ENCODE data around the gene L2HGDH. TPM values are rescaled to one million over a fixed set of nuclear protein-coding genes. Genes with fewer than 3 reads are reported as not detected.

L2HGDH gene
- total RNA-seq, 1 donor from 2014 or later, result 13.2 TPM

DNA sequence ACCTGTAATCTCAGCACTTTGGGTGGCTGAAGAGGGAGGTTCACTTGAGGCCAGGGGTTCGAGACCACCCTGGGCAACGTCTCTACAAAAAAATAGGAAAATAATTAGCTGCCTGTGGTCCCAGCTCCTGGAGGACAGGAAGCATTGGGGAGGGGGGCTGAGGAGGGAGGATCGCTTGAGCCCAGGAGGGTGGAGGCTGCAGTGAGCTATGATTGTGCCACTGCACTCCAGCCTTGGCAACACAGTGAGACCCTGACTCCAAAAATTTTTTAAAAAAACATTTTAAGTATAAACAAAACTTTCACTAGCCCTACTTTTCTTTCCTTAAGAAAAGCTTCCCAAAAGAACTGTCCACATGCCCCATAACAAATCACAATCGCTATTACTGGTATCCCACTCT lies 1.6 kb downstream of the L2HGDH start:
- no peak for ATAC-seq (ENCODE audit: poor library complexity)
- DNase-seq, result no peak
- intact Hi-C loops (cut with DNase I), result no loop called here

DNA sequence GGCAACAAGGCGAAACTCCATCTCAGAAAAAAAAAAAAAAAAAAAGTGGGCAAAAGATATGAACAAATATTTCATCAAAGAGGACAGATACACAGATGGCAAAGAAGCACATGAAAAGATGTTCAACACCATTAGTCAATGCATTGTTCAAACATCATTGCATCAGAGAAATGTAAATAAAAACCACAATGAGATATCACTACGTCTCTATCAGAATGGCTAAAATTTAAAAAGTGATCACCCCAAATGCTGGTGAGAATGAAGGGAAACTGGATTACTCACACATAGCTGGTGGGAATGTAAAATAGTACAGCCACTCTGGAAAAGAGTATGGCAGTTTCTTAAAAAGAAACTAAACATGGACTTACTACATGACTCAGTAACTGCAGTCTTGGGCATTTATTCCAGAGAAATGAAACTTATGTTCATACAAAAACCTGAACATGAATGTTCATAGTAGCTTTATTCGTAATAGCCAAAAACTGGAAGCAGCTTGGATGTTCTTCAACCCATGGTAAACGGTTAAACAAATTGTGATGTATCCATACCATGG lies 3.6 kb downstream of the L2HGDH start:
- ATAC-seq (ENCODE audit: poor library complexity) (no peak), DNase-seq (no peak)
- intact Hi-C loops (cut with DNase I), result no loop called here

DNA sequence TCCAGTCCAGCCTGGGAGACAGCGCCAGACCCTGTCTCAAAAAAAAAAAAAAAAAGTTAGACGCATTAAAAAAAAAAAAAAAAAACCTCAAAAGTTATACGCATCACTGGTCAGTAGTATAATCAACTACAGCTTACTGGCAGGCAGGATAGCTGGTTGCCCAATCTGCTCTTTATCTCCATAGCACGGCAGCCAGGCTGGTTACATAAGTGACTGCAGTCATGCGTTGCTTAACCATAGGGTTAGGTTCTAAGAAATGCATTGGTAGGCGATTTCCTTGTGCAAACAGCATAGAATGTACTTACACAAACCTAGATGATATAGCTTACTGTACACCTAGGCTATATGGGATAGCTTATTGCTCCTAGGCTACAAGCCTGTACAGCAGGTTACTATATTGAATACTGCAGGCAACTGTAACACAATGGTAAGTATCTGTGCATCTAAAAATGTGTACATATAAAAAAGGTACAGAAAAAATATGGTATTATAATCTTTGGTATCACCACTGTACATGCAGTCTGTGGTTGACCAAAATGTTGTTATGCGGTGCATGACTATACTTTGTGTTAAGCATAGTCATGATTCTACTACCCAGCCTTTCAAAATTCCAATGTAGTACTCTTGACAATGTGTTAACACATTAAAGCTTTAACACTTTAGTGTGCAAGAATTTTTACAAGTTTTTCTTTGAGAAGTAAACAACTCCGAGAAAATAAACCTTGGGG lies 8.1 kb downstream of the L2HGDH start:
- intact Hi-C loops (cut with DNase I), result no loop called here
- ATAC-seq (ENCODE audit: poor library complexity), result peak; percentile 89
- DNase-seq, result no peak

DNA sequence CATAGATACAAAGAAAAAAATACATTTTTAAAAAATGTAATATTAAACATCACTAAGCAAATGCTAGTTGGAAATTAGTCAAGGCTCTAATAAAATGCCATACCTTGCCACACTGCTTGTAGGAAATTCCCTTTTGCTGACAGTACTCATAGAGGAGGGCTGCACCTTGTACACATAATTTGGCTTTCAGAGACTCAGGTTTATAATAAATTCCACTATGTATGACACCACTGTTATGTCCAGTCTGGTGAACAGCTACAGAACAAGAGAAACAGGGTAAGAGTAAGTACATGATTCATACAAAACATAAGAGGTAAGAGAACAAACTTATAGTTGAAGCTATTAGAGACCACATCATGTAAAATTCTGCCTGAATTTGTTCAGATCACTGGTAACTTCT lies 10.1 kb downstream of the L2HGDH start:
- intact Hi-C loops (cut with DNase I), result no loop called here

DNA sequence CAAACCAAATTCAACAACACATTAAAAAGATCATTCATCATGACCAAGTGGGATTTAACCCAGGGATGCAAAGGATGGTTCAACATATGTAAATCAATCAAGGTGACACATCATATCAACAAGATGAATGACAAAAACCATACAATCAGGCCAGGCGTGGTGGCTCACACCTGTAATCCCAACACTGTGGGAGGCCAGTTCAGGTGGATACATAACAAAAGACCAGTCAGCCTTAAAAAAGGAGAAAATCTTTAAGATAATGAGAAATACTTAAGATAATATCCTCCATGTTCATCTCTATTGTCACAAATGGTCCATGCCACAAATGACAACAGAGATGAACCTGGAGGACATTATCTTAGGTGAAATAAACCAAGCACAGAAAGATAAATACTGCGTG lies 12.4 kb downstream of the L2HGDH start:
- DNase-seq (no peak), ATAC-seq (ENCODE audit: poor library complexity) (no peak)
- intact Hi-C loops (cut with DNase I), result no loop called here

More for the DNA sequence above, 10.1 kb downstream of the L2HGDH start:
- no peak for ATAC-seq (ENCODE audit: poor library complexity)
- no peak for DNase-seq

DNA sequence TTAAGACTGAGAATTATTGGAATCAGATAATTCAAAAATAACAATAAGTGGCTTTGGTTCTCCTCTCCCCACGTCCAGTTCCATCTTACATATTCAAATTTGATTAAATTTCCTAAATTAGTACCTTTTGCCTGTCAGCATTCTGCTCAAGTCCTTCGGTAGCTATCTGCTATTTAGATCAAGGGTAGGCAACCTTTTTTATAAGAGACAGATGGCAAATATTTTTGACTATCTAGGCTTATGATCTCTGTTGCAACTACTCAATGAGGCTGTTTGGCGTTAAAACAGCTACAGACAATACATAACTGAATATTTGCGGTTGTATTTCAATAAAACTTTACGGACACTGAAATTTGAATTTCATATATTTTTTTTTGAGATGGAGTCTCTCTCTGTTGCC lies 21.7 kb downstream of the L2HGDH start:
- DNase-seq, result no peak
- intact Hi-C loops (cut with DNase I), result no loop called here

DNA sequence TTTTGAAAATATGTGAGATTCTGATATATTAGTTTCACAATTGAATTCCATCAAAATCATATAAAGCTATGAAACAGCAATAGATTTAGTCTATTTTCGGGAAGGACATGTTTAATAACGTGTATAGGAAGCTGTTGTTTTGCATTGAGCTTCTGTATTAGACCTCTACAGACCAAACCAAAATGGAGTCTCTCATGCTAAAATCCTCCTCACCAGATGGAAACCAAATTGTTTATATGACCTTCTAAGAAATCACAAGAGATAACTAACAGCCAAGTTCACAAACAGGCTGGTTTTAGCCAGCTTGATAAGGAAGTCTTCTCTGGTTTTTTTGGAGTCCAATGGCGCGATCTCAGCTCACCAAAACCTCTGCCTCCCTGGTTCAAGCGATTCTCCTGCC lies 23.9 kb downstream of the L2HGDH start:
- DNase-seq (no peak), ATAC-seq (ENCODE audit: poor library complexity) (no peak)
- intact Hi-C loops (cut with DNase I), result no loop called here

More for the DNA sequence above, 21.7 kb downstream of the L2HGDH start:
- ATAC-seq (ENCODE audit: poor library complexity), result no peak

DNA sequence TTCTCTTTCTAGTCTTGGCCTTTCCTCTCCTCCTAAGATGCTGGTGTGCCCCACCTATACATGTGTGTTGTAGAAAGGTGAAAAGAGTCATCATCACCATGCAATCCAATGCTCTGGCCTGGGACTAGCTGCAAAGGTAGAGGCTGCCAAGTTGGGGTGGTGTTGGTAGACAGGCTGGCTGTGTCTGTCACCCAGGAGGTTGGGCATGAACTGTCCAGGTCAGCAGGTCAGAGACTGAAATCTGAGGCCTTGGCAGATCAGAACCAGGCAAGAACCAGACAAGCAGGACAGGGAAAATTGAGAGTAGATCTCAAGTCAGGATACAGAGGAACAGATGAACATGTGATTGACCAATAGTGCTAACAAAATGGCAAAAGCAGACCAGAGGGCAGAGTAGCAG lies 26.2 kb downstream of the L2HGDH start:
- ATAC-seq (ENCODE audit: poor library complexity) (no peak), DNase-seq (no peak)
- intact Hi-C loops (cut with DNase I), result no loop called here

DNA sequence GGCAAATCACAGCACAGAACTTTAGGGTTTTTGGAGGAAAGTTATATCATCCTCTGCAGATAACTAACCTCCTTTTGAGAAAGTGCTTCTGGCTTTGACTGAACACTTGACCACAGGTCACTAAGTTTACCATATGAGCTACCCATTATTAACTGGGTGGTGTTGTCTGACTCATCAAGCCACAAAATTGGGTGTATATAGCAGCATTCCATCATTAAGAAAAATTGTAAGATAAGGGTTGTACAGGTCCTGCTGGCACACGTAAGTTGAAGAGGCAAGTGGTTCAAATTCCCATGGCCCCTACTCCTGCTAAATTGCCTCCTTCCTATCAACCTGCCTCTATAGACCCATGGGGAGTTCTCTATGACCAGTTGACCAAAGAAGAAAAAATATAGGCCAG lies 39.5 kb downstream of the L2HGDH start:
- ATAC-seq (ENCODE audit: poor library complexity) (no peak), DNase-seq (no peak)
- intact Hi-C loops (cut with DNase I), result no loop called here

DNA sequence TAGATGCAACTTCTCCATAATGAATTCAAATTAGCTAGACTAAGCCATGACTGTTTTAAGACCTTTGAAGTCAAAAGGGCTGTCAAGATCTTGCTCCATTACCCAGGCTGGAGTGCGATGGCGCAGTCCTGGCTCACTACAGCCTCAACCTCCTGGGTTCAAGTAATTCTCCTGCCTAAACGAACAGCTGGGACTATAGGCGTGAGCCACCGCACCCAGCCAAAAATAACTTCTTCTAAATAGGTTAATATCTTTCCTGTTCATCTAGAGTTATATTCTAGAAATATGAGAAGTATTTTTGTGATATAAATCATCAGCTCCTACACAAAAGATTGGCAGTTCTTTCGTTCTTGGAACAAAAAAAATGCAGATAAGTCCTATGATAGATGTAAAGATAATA lies 41.1 kb downstream of the L2HGDH start:
- no peak for DNase-seq
- intact Hi-C loops (cut with DNase I), result no loop called here
- ATAC-seq (ENCODE audit: poor library complexity), result no peak

DNA sequence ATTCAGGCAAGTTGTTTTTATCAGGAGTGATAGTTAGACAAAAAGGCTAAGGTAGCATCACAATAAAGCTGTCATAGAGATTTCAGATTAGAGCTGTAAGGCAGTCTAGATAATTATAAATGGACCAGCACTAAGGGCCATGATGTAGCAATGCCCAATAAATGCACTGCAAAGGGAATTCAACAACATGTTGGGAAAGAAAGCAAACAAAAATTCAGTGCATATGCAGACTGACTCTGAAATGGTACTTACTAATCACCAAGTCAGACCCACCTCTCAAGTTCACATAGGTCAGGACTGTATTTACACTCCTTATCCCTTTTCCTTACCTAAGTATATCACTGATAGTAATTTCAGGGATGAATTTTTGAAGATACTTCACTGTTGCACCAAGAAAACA lies 47.0 kb downstream of the L2HGDH start:
- no peak for DNase-seq
- ATAC-seq (ENCODE audit: poor library complexity), result no peak
- intact Hi-C loops (cut with DNase I), result no loop called here

DNA sequence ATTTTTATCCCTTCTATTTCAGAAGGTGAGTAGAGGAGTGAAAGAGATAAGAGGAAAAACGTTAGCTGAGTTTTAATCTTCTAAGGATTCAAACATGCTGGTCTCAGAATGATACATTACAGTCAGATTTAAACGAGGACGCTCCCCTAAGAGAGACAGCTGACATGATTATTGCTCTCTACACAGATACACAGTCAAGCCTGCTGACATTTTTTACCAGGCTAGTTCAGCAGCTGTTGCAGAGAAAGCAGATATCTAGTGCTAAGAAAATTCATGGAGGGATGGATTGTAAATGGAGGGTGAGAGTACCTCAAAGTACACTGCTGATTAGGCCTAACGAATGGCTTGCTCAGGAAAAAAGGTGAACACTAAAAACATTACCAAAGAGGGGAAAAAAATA lies 48.7 kb downstream of the L2HGDH start:
- intact Hi-C loops (cut with DNase I), result no loop called here
- DNase-seq, result no peak
- no peak for ATAC-seq (ENCODE audit: poor library complexity)

DNA sequence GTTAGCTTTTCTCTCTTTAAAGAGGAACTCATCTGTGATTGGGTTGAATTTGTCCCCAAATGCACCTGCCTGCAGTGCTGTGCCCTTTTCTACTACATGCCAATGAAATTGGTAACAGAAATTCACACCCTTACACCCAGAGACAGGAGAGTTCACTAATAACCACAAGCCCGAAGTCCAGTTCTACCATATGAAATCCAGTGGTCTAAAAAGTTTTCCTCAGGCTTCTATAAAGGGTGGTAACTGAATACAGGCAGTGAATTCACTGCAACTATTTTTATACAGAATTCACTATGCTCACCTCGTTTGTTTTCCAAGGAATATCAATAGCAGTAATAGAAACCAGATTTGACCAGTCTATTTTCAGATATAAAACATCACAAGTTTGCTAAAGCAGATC lies 49.2 kb downstream of the L2HGDH start:
- ATAC-seq (ENCODE audit: poor library complexity) (no peak), DNase-seq (no peak)
- intact Hi-C loops (cut with DNase I), result no loop called here

DNA sequence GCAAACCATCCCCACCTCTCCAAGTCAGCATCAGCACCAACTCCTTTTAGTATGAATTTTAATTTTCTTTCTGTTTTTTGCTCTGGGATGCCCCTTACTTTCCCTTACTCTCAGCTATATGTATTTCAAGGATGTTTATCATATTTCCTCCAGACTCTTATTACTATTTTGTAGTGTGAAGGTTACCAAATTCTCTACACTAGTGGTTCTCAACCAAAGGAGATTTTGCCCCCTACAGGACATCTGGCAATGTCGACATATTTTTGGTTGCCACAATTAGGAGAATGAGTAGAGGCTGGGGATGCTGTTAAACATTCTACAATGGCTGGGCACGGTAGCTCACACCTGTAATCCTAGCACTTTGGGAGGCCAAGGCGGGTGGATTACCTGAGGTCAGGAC lies 51.5 kb downstream of the L2HGDH start:
- intact Hi-C loops (cut with DNase I), result no loop called here
- ATAC-seq (ENCODE audit: poor library complexity) (peak; percentile 43), DNase-seq (no peak)

DNA sequence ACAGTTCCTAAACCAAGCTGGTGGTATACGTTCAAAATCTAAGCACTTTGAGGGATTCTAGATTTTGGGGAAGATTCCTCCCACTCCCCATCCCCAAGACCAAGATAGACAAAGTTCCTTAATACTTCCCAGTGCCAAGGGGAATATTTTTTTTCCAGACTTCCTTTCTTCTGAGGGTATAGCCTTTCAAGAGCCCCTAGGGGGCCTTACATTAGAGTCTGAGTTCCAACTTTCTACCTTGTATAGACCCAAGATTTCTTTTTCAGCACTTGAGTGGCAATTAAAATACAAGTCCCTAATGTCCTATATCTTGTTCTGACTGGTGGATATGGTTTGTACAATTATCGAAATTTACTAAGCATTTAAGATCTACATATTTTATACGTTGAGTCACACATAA lies 52.0 kb downstream of the L2HGDH start:
- no peak for ATAC-seq (ENCODE audit: poor library complexity)
- intact Hi-C loops (cut with DNase I), result no loop called here
- no peak for DNase-seq

DNA sequence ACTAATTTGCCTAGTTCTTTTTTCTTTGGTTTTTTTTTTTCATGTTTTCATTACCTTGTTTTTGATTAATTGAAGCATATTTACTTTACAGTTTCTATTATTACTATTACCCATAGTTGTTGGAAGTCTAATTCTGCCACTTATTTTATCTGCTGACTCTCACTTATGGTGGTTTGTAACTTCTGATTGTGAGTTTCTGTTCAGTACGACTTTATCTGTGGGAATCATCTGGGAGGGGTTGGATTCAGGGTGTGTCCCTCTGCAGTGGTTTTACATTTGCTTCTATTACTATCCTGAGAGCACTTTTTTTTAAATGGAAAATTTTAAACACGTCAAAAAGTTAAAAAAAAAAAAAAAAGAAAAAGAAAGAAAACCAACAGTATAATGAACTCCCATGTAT lies 54.3 kb downstream of the L2HGDH start:
- intact Hi-C loops (cut with DNase I), result no loop called here
- no peak for ATAC-seq (ENCODE audit: poor library complexity)
- no peak for DNase-seq

DNA sequence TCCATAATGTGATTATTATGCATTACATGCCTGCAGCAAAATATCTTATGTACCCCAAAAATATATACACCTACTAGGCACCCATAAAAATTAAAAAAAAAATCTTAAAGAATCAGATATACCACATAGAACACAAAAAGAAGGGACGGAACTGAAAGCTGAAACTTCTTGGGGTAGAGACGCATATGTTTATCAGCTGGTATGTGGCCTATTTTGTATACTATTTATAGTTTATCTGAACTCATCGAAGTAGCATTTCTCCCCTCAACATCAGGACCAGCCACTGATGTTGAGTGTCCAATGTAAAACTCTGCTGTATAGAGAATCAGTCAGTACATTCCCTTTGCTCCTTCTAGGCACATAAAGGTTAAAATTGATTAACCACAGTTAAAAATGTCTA lies 57.8 kb downstream of the L2HGDH start:
- intact Hi-C loops (cut with DNase I), result no loop called here

DNA sequence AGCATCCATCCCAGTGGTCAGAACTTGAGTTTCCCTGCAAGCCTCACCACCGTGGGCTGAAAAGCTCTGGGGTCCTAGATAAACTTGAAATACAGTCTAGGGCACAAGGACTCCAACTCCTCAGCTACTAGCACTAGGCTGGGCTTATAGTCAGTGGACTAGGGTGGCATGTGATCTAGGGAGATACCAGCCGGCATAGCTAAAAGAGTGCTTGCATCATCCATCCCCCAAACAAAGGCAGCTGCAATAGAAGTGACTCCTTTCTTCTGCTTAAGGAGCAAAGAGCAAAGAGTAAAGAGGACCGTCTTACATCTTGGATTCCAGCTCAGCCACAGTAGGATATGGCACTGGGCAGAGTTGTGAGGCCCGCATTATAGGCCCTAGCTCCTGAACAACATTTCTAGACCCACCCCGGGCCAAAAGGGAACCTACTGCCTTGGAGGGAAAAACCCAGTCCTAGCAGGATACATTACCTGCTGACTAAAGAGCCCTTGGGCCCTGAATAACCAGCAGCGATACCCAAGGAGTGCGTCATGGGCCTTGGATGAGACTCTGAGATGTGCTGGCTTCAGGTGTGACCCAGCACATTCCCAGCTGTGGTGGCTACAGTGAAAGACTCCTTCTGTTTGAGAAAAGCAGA lies 62.8 kb downstream of the L2HGDH start:
- intact Hi-C loops (cut with DNase I), result no loop called here
- DNase-seq, result no peak
- no peak for ATAC-seq (ENCODE audit: poor library complexity)

More for the DNA sequence above, 57.8 kb downstream of the L2HGDH start:
- DNase-seq, result no peak
- ATAC-seq (ENCODE audit: poor library complexity), result no peak

DNA sequence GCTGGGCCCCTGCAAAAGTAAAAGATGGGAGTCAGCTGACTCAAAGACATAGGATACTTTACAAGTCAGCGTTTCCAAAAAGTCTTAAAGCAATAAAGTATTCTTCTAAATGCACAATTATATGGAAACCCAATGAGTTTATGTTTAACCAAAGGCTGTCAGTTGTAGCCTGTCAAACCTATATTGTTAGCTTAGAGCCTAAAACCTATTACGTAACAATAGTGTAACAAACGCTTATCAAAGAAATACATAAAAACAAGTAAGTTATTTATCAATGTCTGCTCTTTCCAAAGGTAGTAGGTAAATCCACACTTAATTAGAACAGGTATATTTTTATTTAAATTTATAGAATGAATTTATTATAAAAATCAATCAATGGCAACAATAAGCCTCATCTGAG lies 64.8 kb downstream of the L2HGDH start:
- ATAC-seq (ENCODE audit: poor library complexity) (no peak), DNase-seq (no peak)
- intact Hi-C loops (cut with DNase I), result no loop called here

DNA sequence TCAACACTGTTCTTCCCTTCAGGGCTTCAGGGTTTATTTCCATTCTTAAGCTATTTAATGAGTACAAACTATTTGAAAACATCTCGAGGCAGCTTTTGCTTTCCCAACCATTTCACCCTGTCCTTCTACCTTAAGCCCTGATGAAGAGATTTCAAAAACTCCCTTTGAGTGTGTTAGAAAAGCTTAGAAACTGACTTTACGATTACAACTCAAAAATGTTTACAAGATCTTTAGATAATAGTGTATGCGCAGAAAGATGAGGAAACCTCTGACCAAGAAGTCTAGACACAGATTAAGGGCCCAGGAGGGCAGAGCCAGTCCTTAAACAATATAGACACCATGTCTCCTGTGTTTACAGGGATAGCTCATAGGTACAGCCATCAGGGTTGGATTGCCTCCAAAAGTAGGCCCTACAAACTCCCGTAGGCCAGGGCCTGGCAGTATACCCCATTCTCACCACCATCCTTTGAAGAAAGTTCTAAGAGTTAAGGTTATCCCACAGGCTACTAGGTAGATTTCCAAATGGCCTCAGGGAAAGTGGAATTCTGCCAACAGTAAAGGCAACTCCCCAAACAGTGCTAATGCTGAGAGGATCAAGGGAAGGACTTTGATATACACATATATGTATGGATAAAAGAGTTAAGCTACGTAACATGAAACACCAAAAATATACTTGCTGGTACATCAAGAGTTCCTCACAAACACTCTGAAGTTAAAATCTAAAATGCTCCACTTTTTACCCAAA lies 69.3 kb downstream of the L2HGDH start:
- intact Hi-C loops (cut with DNase I), result no loop called here
- ATAC-seq (ENCODE audit: poor library complexity), result no peak

More for the DNA sequence above, 69.3 kb downstream of the L2HGDH start:
- DNase-seq, result no peak
